Activated T-cell treated with anti-CD3 and anti-CD28 coated beads, Interleukin-2, amount 50 U/mL, for 24 hours (primary cell): ENCODE results near the gene KRTAP1-1.
"Not testable (repeated sequence)": the region's sequence is repeated elsewhere in the genome, so short reads cannot be mapped to it uniquely, and the experiment has no call there.

Experiments used
- DNase-seq: peaks from one replicate; pipeline ENCODE4 v3.0.0-alpha.2; 2020
- H3K27ac Mint-ChIP-seq: 2 replicates; pipeline ENCODE4 v1.8.0; 2020; ENCODE audit warnings: mild to moderate bottlenecking, mixed read lengths
- H3K27me3 Mint-ChIP-seq: 2 replicates; pipeline ENCODE4 v1.8.0; 2020; ENCODE audit warnings: mixed read lengths
- H3K36me3 Mint-ChIP-seq: 2 replicates; pipeline ENCODE4 v1.8.0; 2020; ENCODE audit warnings: low read depth, mixed read lengths
- H3K4me1 Mint-ChIP-seq: 2 replicates; pipeline ENCODE4 v1.8.0; 2020; ENCODE audit warnings: low read depth, mixed read lengths
- H3K4me3 Mint-ChIP-seq: 2 replicates; pipeline ENCODE4 v1.8.0; 2020; ENCODE audit warnings: mild to moderate bottlenecking, moderate library complexity, mixed read lengths
- H3K9me3 Mint-ChIP-seq: 2 replicates; pipeline ENCODE4 v1.8.0; 2020; ENCODE audit warnings: mixed read lengths

The KRTAP1-1 gene, protein sequence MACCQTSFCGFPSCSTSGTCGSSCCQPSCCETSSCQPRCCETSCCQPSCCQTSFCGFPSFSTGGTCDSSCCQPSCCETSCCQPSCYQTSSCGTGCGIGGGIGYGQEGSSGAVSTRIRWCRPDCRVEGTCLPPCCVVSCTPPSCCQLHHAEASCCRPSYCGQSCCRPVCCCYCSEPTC

DNA sequence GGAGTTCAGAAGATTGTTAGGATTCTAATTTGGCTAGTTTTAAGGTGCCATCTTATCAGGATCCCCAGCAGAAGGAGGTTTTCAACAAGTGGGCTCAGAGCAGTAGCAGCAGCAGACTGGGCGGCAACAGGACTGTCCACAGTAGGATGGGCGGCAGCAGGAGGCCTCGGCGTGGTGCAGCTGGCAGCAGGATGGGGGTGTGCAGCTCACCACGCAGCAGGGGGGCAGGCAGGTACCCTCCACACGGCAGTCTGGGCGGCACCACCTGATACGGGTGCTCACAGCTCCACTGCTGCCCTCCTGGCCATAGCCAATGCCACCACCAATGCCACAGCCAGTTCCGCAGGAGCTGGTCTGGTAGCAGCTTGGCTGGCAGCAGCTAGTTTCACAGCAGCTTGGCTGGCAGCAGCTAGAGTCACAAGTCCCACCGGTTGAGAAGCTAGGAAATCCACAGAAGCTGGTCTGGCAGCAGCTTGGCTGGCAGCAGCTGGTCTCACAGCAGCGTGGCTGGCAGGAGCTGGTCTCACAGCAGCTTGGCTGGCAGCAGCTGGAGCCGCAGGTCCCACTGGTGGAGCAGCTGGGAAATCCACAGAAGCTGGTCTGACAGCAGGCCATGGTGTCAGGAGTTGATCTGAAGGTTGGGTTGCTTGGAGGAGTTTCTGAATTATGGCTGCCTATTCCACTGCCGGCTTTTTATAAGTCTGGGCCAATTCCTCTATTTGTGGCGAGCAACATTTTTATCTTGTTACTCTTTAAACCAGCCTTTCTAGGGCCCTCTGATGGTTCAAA is at the start of gene KRTAP1-1:
Gene KRTAP1-1 (minus strand): TSS at position 668 of the 789 bp plus-strand sequence. CDS start 53 bp downstream, at position 615.
- H3K27me3 Mint-ChIP-seq = peaks cover 26% of the 10 kb centered on the region
- DNase-seq, H3K36me3 Mint-ChIP-seq, H3K27ac Mint-ChIP-seq, H3K4me1 Mint-ChIP-seq, H3K4me3 Mint-ChIP-seq, H3K9me3 Mint-ChIP-seq: not testable (repeated sequence)

DNA sequence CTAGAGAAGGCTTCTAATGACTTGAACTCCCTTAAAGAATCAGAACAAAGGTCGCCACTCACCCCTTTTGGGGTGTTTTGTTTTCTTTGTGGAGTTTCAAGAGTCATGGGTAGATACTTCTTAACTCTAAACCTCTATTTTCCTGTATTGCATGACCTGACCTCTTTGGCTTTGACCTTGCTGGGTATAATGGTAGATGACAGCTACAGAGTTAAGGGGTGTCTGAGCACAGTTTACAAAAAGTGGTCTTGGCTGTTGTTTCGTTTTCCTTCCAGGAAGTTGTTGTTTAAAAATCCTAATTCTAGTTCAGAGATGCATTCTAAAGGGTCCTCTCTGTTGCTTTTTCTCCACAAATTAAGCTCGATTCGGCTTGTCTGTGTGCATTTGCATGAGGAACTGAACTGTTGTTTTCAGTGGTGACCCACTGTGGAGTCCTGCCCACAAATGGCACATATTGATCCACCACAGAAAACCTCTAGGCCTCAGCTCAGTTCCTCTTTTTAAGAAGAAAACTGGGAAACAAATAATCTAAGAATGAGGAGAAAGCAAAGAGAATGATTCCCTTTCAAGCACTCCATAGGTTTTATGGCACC is 47.6 kb upstream of the KRTAP1-1 start:
- not testable (repeated sequence) for H3K36me3 Mint-ChIP-seq, DNase-seq, H3K9me3 Mint-ChIP-seq, H3K4me1 Mint-ChIP-seq, H3K27ac Mint-ChIP-seq, H3K4me3 Mint-ChIP-seq
- H3K27me3 Mint-ChIP-seq = peaks cover 24% of the 10 kb centered on the region

DNA sequence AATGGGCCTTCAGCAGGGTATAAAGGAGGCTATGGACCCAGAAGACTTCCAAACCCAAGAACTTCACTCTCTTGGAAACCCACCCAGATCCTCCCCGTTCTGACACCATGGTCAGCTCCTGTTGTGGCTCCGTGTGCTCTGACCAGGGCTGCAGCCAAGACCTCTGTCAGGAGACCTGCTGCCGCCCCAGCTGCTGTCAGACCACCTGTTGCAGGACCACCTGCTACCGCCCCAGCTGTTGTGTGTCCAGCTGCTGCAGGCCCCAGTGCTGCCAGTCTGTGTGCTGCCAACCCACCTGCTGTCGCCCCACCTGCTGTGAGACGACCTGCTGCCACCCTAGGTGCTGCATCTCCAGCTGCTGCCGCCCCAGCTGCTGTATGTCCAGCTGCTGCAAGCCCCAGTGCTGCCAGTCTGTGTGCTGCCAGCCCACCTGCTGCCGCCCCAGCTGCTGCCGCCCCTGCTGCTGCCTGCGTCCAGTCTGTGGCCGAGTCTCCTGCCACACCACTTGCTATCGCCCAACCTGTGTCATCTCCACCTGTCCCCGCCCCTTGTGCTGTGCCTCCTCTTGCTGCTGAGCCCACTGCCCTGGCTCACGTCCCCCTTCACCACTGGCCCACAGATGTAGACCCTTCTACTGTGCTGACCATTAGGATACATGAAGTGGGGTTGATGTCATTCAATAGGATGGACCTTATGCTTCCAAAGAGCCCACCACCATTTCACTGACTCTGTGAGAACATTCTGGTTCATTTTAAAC is 43.0 kb upstream of the KRTAP1-1 start, which contains the start of gene KRTAP4-7:
Gene KRTAP4-7 (plus strand): TSS at position 51 of the 757 bp plus-strand sequence. CDS start 57 bp downstream, at position 108.
- H3K9me3 Mint-ChIP-seq, H3K36me3 Mint-ChIP-seq, H3K27ac Mint-ChIP-seq, DNase-seq, H3K4me3 Mint-ChIP-seq, H3K4me1 Mint-ChIP-seq: not testable (repeated sequence)
- peaks cover 24% of the 10 kb centered on the region for H3K27me3 Mint-ChIP-seq

DNA sequence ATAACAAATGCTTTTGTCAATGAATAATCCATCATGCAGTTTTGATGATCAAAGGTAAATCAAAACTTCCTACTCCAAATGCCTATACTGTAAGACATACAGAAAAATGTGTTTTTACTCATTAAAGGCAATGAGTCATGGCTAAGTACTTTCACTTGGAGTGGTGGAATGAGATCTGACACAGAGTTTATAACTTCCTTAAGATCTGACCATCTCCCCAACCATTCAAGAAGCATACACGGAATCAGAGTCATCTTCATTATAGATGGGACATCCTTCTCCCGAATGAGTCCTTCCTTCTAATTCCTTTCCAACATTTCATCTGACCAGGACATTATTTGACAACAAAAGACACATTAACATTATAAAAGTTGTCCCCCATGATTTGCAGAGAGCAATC is 42.2 kb upstream of the KRTAP1-1 start:
- not testable (repeated sequence) for H3K9me3 Mint-ChIP-seq, H3K36me3 Mint-ChIP-seq, H3K4me1 Mint-ChIP-seq, H3K27ac Mint-ChIP-seq, H3K4me3 Mint-ChIP-seq, DNase-seq
- peaks cover 22% of the 10 kb centered on the region for H3K27me3 Mint-ChIP-seq

DNA sequence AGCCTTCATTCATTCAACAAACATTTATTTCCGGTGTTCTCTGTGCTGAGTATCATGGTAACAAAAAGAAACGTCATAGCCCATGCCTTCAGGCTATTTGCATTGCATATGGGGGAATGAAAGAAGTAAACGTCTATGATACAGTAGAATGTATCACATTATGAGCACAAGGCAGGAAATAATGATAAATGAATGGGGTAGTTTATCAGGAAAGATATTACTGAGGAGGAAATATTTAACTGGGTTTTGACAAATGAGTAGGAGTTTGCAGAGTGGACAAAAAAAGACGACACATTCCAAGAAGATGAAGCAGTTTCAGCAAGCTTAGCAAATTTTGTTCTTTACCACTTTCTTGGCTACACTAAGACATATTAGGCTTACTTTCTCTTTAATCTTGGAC is 41.4 kb upstream of the KRTAP1-1 start:
- Mint-ChIP-seq H3K4me1 (no peaks in the 10 kb centered on the region), H3K4me3 (no peak overlapping the region), H3K9me3 (no peaks in the 10 kb centered on the region), H3K27ac (no peak overlapping the region), H3K36me3 (no peaks in the 10 kb centered on the region), H3K27me3 (peaks cover 22% of the 10 kb centered on the region)
- no peak for DNase-seq

DNA sequence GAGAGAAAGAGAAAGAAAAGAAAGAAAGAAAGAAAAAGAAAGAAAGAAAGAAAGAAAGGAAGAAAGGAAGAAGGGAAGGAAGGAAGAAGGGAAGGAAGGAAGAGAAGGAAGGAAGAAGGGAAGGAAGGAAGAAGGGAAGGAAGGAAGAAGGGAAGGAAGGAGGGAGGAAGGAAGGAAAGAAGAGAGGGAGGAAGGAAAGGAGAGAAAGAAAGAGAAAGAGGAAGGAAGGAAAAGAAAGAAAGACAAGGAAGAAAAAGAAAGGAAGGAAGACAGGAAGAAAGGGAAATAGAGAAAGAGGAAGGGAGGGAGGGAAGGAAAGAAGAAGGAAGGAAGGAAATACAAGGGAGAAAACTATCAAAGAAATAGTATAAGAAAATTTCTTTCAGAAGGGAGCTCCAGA is 35.5 kb upstream of the KRTAP1-1 start:
- Mint-ChIP-seq H3K4me1 (no peaks in the 10 kb centered on the region), H3K27me3 (peaks cover 32% of the 10 kb centered on the region), H3K27ac (no peak overlapping the region), H3K9me3 (no peaks in the 10 kb centered on the region), H3K36me3 (no peaks in the 10 kb centered on the region), H3K4me3 (no peak overlapping the region)
- DNase-seq = no peak

DNA sequence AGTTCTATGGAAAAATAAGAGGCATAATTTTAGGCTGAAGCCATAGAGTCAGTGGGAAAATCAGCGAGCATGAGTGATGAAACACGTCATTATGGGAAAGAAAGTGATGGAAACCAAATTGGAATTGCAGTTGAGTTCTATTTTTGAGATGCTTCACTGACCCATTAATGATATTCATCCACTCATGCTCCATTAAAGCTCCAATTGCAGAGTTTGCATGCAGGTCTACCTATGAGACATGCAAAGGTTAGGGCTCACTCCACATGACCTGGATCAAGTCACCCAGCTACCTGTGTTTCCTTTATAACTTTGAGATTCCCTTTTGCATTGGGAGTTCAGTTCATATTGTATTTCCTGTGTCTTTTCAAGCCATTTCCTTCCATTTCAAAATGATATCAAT is 32.4 kb upstream of the KRTAP1-1 start:
- Mint-ChIP-seq H3K4me1 (no peaks in the 10 kb centered on the region), H3K4me3 (no peak overlapping the region), H3K9me3 (no peaks in the 10 kb centered on the region), H3K27ac (no peak overlapping the region), H3K27me3 (peaks cover 25% of the 10 kb centered on the region), H3K36me3 (no peaks in the 10 kb centered on the region)
- no peak for DNase-seq

DNA sequence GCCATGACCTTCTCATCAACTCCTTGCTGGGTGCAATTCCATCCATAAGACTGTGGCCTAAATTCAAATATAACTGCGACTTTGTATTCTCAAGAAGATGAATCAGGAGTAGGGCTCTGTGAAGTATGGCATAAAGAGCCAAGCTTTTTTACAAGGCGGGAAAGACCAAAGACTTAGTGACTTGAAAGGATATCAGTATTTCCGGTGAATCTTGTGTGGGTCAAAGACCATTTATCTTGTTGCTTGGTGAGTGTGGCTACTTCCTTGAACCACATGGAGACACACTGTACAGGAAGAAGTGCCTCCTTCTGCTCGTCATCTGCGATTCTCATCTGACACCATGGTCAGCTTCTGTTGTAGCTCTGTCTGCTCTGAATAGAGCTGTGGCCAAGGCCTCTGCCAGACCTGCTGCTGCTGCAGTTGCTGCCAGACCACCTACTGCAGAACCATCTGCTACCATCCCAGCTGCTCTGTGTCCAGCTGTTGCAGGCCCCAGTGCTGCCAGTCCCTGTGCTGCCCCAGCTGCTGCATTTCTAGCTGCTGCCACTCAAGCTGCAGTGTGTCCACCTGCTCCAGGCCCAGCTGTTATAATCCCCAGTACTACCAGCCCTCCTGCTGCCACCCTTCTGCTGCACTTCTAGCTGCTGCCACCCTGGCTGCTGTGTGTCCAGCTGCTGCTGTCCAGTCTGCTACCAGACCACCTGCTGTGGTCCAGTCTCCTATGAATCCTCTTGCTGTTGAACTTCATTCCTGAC is 30.5 kb upstream of the KRTAP1-1 start:
- no peak overlapping the region for H3K4me3 Mint-ChIP-seq

DNA sequence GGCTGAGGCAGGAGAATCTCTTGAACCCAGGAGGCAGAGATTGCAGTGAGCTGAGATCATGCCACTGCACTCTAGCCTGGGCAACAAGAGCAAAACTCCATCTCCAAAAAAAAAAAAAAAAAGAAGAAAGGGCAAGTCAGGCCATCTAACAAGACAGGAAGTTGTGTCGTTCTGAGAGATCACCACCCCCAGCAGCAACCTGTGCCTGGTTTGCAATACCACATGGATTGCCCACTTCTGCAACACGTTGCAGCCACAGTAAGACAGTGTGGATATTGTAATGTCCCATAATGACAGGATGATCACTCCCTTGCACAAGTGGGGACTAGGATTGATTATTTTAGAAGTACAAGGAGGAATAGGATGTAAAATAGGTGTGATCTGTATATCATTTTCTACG is 27.8 kb upstream of the KRTAP1-1 start:
- H3K27me3 Mint-ChIP-seq = no peaks in the 10 kb centered on the region
- DNase-seq = no peak
- H3K27ac Mint-ChIP-seq = no peak overlapping the region
- no peaks in the 10 kb centered on the region for H3K4me1 Mint-ChIP-seq
- H3K4me3 Mint-ChIP-seq = no peak overlapping the region
- no peaks in the 10 kb centered on the region for H3K9me3 Mint-ChIP-seq
- H3K36me3 Mint-ChIP-seq = no peaks in the 10 kb centered on the region

More for the DNA sequence above, 30.5 kb upstream of the KRTAP1-1 start:
- no peak for DNase-seq
- no peaks in the 10 kb centered on the region for H3K9me3 Mint-ChIP-seq
- H3K27me3 Mint-ChIP-seq = peaks cover 15% of the 10 kb centered on the region
- no peaks in the 10 kb centered on the region for H3K36me3 Mint-ChIP-seq
- H3K27ac Mint-ChIP-seq = no peak overlapping the region
- no peaks in the 10 kb centered on the region for H3K4me1 Mint-ChIP-seq

DNA sequence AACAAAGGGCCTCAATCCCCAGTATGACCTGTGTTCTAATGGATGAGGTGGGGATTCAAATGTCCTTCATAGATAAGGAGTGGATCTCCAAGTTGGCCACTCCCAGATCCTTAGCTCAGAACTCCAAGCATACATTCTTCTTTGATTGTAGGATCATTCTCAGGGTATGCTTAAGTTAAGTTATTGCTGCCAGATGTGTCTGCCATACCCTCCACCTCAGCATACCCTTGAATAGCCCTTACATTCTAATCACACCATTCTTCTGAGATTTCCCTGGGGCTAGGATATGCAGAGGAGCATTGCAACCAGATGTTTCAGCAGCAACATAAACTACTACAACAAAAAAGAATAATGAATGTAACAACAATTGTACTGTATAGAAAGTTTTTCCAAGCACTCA is 26.0 kb upstream of the KRTAP1-1 start:
- H3K27me3 Mint-ChIP-seq = peaks cover 3% of the 10 kb centered on the region
- H3K4me3 Mint-ChIP-seq = no peak overlapping the region
- no peaks in the 10 kb centered on the region for H3K4me1 Mint-ChIP-seq
- no peak for DNase-seq
- no peaks in the 10 kb centered on the region for H3K36me3 Mint-ChIP-seq
- no peak overlapping the region for H3K27ac Mint-ChIP-seq
- H3K9me3 Mint-ChIP-seq = no peaks in the 10 kb centered on the region

DNA sequence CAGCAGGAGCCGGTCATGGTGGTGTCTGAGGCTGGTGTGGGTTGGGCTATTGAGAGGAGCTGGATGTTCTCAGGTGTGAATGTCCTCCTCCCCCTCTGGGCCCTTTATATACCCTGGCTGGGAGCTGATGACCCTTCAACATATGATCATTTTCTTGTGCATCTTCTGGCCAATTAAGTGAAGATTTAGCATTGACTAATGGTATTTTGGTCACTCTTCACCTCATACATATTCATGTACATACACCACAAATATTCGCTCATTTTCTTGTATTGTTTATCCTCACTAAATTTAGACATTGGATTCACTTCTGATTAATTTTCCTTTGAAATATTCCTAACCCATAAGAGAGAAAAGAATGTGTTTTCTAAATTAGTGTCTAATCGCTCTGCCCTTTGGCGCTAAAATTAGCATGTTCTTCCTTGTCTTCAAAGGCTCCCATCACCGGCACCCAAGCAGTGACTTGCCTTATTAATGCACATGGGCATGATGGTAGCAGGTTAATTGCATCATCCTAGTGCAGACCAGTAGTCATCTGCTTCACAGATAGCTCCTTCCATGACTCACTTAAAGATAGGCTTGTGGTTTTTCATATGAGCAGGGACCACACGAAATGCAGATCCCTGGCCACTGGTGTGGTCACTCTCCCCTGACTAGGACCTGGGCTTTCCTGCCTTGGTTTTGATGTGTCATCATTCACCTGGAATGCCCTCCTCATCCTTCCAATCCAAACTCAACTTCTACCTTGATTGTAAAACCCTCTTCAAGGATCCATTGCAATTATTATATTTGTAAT is 24.8 kb upstream of the KRTAP1-1 start, which contains the start of gene KRTAP2-4:
Gene KRTAP2-4 (minus strand): TSS at position 51 of the 796 bp plus-strand sequence. CDS start 34 bp downstream, at position 17.
- no peaks in the 10 kb centered on the region for H3K4me1 Mint-ChIP-seq
- no peaks in the 10 kb centered on the region for H3K36me3 Mint-ChIP-seq
- H3K27me3 Mint-ChIP-seq = peaks cover 5% of the 10 kb centered on the region
- H3K27ac Mint-ChIP-seq = no peak within 1 kb of the TSS
- H3K9me3 Mint-ChIP-seq = no peaks in the 10 kb centered on the region
- no peak for DNase-seq
- no peak within 1 kb of the TSS for H3K4me3 Mint-ChIP-seq

DNA sequence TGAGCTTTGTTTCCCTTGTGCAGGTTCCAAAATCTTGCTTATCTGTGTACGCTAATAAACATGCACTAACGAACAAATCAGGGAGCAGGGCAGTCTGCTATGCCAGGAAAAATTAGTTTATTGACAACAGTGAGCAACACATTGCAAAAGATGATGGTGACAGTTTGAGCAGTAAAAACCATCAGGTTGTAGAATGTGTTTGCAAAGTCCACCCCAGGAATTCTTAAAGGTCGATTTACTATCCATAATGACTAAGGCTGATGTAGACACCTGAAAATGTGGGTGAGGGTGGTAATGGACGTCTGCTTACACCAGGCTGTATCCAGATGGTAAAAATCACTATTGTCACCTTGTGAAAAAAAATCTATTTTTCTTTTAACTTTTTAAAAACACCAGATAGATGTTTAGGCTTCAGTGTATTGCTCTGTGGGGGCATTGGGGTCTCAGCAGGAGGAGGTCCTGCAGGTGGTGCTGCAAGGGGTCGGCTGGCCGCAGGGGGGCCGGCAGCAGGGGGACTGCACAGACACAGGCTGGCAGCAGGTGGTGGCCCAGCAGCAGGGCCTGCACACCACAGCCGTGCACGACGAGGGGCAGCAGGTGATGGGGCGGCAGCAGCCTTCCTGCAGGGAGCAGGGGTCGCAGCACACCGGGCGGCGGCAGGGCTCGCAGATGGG is 23.9 kb upstream of the KRTAP1-1 start:
- not testable (repeated sequence) for H3K9me3 Mint-ChIP-seq

DNA sequence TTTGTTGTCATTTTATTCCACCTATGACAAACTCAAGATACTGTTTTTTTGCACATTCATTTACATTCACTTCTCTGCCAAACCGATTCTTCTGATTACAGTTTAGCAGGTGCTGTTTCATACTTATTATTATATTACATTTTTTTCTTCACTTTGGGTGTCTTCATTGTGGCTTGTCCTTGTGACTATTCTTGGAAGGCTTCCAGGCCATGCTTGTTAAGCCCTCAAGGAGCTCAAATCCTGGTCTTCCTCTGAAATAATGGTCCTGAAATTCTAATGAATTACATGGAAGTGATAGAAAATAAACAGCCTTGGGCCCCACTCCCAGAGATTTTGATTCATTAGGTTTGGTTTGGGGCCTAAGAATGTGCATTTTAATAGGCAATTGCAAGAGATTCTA is 23.1 kb upstream of the KRTAP1-1 start:
- no peak overlapping the region for H3K4me3 Mint-ChIP-seq
- no peaks in the 10 kb centered on the region for H3K4me1 Mint-ChIP-seq
- no peaks in the 10 kb centered on the region for H3K36me3 Mint-ChIP-seq
- peaks cover 20% of the 10 kb centered on the region for H3K27me3 Mint-ChIP-seq
- DNase-seq = no peak
- H3K27ac Mint-ChIP-seq = no peak overlapping the region
- H3K9me3 Mint-ChIP-seq = no peaks in the 10 kb centered on the region

More for the DNA sequence above, 23.9 kb upstream of the KRTAP1-1 start:
- not testable (repeated sequence) for H3K36me3 Mint-ChIP-seq, H3K4me1 Mint-ChIP-seq, H3K27ac Mint-ChIP-seq, DNase-seq, H3K4me3 Mint-ChIP-seq
- peaks cover 14% of the 10 kb centered on the region for H3K27me3 Mint-ChIP-seq
